Upper lobe of right lung (tissue), 1 donor: ENCODE results near the gene MAN1A1. TPM values are rescaled to one million over a fixed set of nuclear protein-coding genes. Genes with fewer than 3 reads are reported as not detected.

Experiments used
- ATAC-seq: fragments of 200-7000 bp; cut with Tn5 transposase; one replicate; pipeline ENCODE4 v1.9.1; 2020; ENCODE audit warnings: mild to moderate bottlenecking, moderate library complexity
- DNase-seq: peaks from one replicate; pipeline ENCODE4 v3.0.0-alpha.2; 2020
- H3K27ac ChIP-seq: fragments of 200-600 bp; one replicate; pipeline ENCODE4 v1.8.0; 2022
- H3K27me3 ChIP-seq: fragments of 200-600 bp; one replicate; pipeline ENCODE4 v1.8.0; 2022; ENCODE audit warnings: mild to moderate bottlenecking
- H3K36me3 ChIP-seq: fragments of 200-600 bp; one replicate; pipeline ENCODE4 v1.8.0; 2022
- H3K4me1 ChIP-seq: fragments of 200-600 bp; one replicate; pipeline ENCODE4 v1.8.0; 2022
- H3K4me3 ChIP-seq: fragments of 200-600 bp; one replicate; pipeline ENCODE4 v1.8.0; 2022; ENCODE audit warnings: mild to moderate bottlenecking
- H3K9me3 ChIP-seq: fragments of 200-600 bp; one replicate; pipeline ENCODE4 v1.8.0; 2022
- intact Hi-C: fragments of 100-400 bp; cut with DNase I; formaldehyde crosslinking; loops from one replicate; pipeline ENCODE4 v1.11.0; 2022
- total RNA-seq: library from RNA; stranded (reverse); fragmentation: NEBNext Ultra II Directional; extraction: Animal tissue kit (Norgen Biotek cat#: 25700); gene quantifications from one replicate; pipeline ENCODE4 v1.2.1, GENCODE V29; 2021
- TF ChIP-seq, protein P1 (sequence below): fragments of 200-600 bp; IDR thresholded peaks from one replicate; pipeline ENCODE4 v1.8.0; 2022; ENCODE audit warnings: antibody characterized with exemption
- donor health status: DM: no; HTN: yes; CAD: no; lungs with severe emphysema.

The MAN1A1 gene
- total RNA-seq, 1 donor from 2014 or later = 74.0 TPM

DNA sequence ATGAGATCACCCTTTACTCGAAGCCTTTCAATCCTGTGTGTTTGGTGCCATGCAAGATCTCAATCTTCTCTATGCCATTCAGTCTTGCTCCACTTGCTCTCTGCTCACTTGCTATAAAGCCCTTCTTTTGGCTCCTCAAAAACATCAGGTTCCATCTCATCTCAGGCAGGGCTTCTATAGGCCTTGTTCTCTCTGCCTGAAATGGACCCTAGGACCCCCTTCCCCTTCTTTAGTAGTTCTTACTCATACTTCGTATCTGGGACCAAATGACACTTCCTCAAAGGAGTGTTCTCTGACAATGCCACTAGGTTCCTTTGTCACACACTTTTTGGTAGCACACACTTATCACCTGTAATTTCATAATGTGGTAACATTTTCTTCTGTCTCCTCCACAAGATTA lies 154.4 kb downstream of the MAN1A1 start:
- DNase-seq = no peak
- Histone ChIP-seq H3K9me3 (no peaks in the 10 kb centered on the region), H3K4me1 (no peaks in the 10 kb centered on the region), H3K27me3 (no peaks in the 10 kb centered on the region), H3K36me3 (peaks cover 20% of the 10 kb centered on the region), H3K27ac (no peak overlapping the region), H3K4me3 (no peak overlapping the region)
- intact Hi-C loops = no loop called here
- ATAC-seq = no peak
- TF ChIP-seq, protein P1, sequence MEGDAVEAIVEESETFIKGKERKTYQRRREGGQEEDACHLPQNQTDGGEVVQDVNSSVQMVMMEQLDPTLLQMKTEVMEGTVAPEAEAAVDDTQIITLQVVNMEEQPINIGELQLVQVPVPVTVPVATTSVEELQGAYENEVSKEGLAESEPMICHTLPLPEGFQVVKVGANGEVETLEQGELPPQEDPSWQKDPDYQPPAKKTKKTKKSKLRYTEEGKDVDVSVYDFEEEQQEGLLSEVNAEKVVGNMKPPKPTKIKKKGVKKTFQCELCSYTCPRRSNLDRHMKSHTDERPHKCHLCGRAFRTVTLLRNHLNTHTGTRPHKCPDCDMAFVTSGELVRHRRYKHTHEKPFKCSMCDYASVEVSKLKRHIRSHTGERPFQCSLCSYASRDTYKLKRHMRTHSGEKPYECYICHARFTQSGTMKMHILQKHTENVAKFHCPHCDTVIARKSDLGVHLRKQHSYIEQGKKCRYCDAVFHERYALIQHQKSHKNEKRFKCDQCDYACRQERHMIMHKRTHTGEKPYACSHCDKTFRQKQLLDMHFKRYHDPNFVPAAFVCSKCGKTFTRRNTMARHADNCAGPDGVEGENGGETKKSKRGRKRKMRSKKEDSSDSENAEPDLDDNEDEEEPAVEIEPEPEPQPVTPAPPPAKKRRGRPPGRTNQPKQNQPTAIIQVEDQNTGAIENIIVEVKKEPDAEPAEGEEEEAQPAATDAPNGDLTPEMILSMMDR = no peak

DNA sequence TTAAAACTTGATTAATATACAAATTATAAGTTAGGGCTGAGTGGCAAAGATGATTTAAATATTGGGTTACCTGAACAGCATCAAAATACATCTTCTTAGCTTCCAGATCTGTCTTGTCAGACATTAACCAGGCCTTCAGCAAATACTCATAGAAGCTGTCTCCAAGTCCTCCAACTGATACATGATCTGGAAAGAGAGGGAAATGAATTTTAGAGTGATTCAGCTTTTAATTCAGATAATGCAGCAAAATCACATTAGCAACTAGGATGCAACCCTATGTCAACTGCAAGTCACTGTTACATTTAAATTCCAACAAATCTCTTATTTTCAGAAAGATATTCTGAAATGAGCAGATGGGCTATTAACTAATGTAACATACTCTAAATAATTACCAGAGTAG lies 155.9 kb downstream of the MAN1A1 start:
- H3K27me3 ChIP-seq = no peaks in the 10 kb centered on the region

DNA sequence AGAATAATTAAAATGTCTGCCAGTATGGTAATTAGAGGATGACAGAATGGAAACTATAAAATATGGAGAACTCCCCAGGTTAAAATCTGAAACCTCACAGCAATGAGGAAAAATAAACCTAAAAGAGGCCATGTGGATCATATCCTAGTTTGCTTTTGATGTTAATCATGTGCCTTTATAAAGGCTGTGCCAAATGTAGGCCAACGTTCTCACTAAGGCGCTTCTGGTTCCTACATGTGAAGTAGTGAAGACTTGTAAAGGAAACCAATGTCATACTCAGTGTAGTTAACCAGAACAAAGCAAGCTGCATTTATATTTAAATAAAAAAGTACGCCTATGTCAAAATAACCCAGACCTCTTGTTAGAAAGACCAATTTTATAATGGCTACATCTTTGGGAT lies 157.4 kb downstream of the MAN1A1 start:
- ATAC-seq (no peak), DNase-seq (no peak)

More for the DNA sequence above, 155.9 kb downstream of the MAN1A1 start:
- ATAC-seq = no peak
- no peaks in the 10 kb centered on the region for H3K4me1 ChIP-seq
- H3K27ac ChIP-seq = no peak overlapping the region
- TF ChIP-seq, protein P1 = no peak
- intact Hi-C loops = no loop called here
- peaks cover 35% of the 10 kb centered on the region for H3K36me3 ChIP-seq
- DNase-seq = no peak
- no peaks in the 10 kb centered on the region for H3K9me3 ChIP-seq
- H3K4me3 ChIP-seq = no peak overlapping the region

DNA sequence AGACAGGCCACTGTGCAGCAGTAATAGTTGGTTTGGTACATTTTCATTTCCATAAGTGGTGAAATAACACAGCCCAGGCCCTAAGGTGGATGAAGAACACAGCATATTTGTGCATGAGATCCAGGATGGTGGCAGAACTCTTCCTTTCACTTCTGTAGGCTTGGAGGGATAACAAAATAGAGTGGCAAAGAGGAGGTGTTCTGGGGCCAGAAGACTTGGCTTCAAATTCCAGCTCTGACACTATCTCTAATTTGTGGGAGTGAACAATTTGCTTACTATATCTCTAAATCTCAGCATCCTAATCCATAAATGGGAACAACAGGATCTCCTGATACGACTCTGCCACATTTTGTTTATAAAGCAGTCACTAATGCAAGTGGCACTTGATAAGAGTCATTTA lies 159.4 kb downstream of the MAN1A1 start:
- ATAC-seq (no peak), DNase-seq (no peak)
- H3K4me3 ChIP-seq = no peak overlapping the region
- intact Hi-C loops = no loop called here
- peaks cover 57% of the 10 kb centered on the region for H3K36me3 ChIP-seq
- H3K27ac ChIP-seq = no peak overlapping the region
- no peaks in the 10 kb centered on the region for H3K27me3 ChIP-seq
- no peaks in the 10 kb centered on the region for H3K9me3 ChIP-seq
- no peaks in the 10 kb centered on the region for H3K4me1 ChIP-seq
- TF ChIP-seq, protein P1 = no peak

More for the DNA sequence above, 157.4 kb downstream of the MAN1A1 start:
- no peaks in the 10 kb centered on the region for H3K4me1 ChIP-seq
- H3K9me3 ChIP-seq = no peaks in the 10 kb centered on the region
- peaks cover 47% of the 10 kb centered on the region for H3K36me3 ChIP-seq
- TF ChIP-seq, protein P1 = no peak
- no peak overlapping the region for H3K27ac ChIP-seq
- H3K27me3 ChIP-seq = no peaks in the 10 kb centered on the region
- intact Hi-C loops = no loop called here
- H3K4me3 ChIP-seq = no peak overlapping the region

DNA sequence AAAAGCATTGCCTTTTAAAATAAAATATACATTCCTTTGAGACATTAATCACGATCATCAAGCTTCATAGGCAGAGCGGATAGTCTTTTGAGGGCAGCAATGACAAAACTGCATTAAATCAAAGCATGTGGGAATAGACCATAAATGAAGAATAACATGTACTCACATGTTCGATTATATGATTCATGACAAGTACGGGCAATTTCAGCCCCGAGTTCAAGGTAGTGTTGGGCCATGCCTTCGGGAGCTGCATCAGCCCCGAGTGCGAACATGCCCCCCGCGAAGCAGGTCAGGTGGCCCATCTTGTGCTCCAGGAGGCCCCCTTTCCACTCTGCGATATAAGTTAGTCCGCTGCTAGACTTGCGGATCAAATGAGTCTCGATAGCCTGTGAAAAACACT lies 160.1 kb downstream of the MAN1A1 start:
- H3K9me3 ChIP-seq = no peaks in the 10 kb centered on the region
- TF ChIP-seq, protein P1 = no peak
- peaks cover 57% of the 10 kb centered on the region for H3K36me3 ChIP-seq
- H3K27ac ChIP-seq = no peak overlapping the region
- DNase-seq = no peak
- no peaks in the 10 kb centered on the region for H3K4me1 ChIP-seq
- intact Hi-C loops = no loop called here
- ATAC-seq = no peak
- no peaks in the 10 kb centered on the region for H3K27me3 ChIP-seq
- no peak overlapping the region for H3K4me3 ChIP-seq

DNA sequence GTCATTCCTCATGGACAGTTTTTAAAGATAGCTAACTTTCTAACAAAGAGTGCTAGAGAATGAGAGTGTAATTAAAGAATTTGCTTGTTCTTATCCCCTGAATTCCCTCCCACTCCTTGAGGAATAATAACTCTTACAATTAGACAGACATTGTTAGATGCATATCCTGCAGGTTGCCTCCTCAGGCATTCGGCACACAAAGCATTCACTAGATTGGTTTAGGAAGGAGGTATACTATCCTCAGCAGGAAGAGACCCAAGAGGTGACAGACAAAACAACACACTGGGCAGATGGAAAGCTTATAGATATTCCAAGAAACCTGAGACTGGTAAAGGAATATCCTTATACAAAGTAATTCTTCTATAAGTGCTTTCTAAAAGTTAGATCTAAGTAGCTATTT lies 162.0 kb downstream of the MAN1A1 start:
- intact Hi-C loops = no loop called here
- Histone ChIP-seq H3K9me3 (no peaks in the 10 kb centered on the region), H3K36me3 (peaks cover 64% of the 10 kb centered on the region), H3K4me1 (no peaks in the 10 kb centered on the region), H3K27me3 (no peaks in the 10 kb centered on the region), H3K27ac (no peak overlapping the region), H3K4me3 (no peak overlapping the region)
- ATAC-seq (no peak), DNase-seq (no peak)
- TF ChIP-seq, protein P1 = no peak
